GM23338 (cell line): ENCODE measurements around the gene SMARCD2.
"Not testable (repeated sequence)": the region's sequence is repeated elsewhere in the genome, so short reads cannot be mapped to it uniquely, and the experiment has no call there.

Experiments
- EZH2 ChIP-seq: fragments of 200-600 bp; sonication (generic); IDR thresholded peaks from one replicate; pipeline ENCODE4 v1.8.0; 2017; ENCODE audit warnings: antibody characterized with exemption, mild to moderate bottlenecking, low read depth; ENCODE audit not compliant: unreplicated experiment
- EZH2phosphoT487 ChIP-seq: fragments of 200-600 bp; sonication (generic); IDR thresholded peaks from one replicate; pipeline ENCODE4 v1.8.1; 2018; ENCODE audit warnings: antibody characterized with exemption; ENCODE audit not compliant: unreplicated experiment
- JUNB ChIP-seq: IDR thresholded peaks from one replicate; pipeline ENCODE4 v1.6.1; 2016; ENCODE audit warnings: antibody characterized with exemption; ENCODE audit not compliant: unreplicated experiment
- TF ChIP-seq, protein P1 (sequence below), 2 experiments: fragments of 200-600 bp in 1 of 2; sonication (generic) in 1 of 2; conservative IDR thresholded peaks; 2 replicates each; pipeline versions ENCODE4 v1.5.1 to v1.6.1; 2016 to 2017; ENCODE audit warnings: antibody characterized with exemption in 2 of 2, low read depth in 2 of 2, mild to moderate bottlenecking in 2 of 2, moderate library complexity in 1 of 2

GRCh38 chr17:63843387-63843888, 953 bp upstream of the SMARCD2 start:
- TF ChIP-seq, protein P1, sequence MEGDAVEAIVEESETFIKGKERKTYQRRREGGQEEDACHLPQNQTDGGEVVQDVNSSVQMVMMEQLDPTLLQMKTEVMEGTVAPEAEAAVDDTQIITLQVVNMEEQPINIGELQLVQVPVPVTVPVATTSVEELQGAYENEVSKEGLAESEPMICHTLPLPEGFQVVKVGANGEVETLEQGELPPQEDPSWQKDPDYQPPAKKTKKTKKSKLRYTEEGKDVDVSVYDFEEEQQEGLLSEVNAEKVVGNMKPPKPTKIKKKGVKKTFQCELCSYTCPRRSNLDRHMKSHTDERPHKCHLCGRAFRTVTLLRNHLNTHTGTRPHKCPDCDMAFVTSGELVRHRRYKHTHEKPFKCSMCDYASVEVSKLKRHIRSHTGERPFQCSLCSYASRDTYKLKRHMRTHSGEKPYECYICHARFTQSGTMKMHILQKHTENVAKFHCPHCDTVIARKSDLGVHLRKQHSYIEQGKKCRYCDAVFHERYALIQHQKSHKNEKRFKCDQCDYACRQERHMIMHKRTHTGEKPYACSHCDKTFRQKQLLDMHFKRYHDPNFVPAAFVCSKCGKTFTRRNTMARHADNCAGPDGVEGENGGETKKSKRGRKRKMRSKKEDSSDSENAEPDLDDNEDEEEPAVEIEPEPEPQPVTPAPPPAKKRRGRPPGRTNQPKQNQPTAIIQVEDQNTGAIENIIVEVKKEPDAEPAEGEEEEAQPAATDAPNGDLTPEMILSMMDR (conservative IDR thresholded peaks at IDR 0.05; ENCODE audit: low read depth in 2 of 2), result not testable (repeated sequence)
- TF ChIP-seq EZH2phosphoT487, EZH2, JUNB: not testable (repeated sequence)
